CD4-positive, alpha-beta T cell treated with Interleukin-21 for 1 hour (primary cell): ENCODE data around the gene SEC24A.
"Not testable (repeated sequence)": the region's sequence is repeated elsewhere in the genome, so short reads cannot be mapped to it uniquely, and the experiment has no call there.

Experiments used
- DNase-seq: peaks from one replicate; pipeline ENCODE4 v3.0.0-alpha.2; 2020

SEC24A gene

GRCh38 chr5:134650660-134651059 lies 2.1 kb downstream of the SEC24A start:
- not testable (repeated sequence) for DNase-seq

GRCh38 chr5:134651531-134651930 lies 2.9 kb downstream of the SEC24A start:
- no peak for DNase-seq

- DNase-seq = no peak
These were observed 8.1 kb downstream of the SEC24A start for GRCh38 chr5:134656690-134657089.

GRCh38 chr5:134659456-134659855 lies 10.9 kb downstream of the SEC24A start:
- no peak for DNase-seq

GRCh38 chr5:134659922-134660321 lies 11.3 kb downstream of the SEC24A start:
- DNase-seq = no peak

- DNase-seq = no peak
These were observed 14.4 kb downstream of the SEC24A start for GRCh38 chr5:134662971-134663370.

GRCh38 chr5:134664448-134664847 lies 15.9 kb downstream of the SEC24A start:
- DNase-seq = no peak

- not testable (repeated sequence) for DNase-seq
These were observed 25.0 kb downstream of the SEC24A start for GRCh38 chr5:134673546-134673945.

- not testable (repeated sequence) for DNase-seq
These were observed 28.8 kb downstream of the SEC24A start for GRCh38 chr5:134677357-134677756.

- not testable (repeated sequence) for DNase-seq
These were observed 41.6 kb downstream of the SEC24A start for GRCh38 chr5:134690144-134690543.

- DNase-seq = no peak
These were observed 44.1 kb downstream of the SEC24A start for GRCh38 chr5:134692722-134693121.

GRCh38 chr5:134708301-134708700 lies 59.7 kb downstream of the SEC24A start:
- no peak for DNase-seq

- no peak for DNase-seq
These were observed 65.5 kb downstream of the SEC24A start for GRCh38 chr5:134714120-134714519.

GRCh38 chr5:134714541-134714940 lies 66.0 kb downstream of the SEC24A start:
- DNase-seq = no peak

GRCh38 chr5:134715466-134715865 lies 66.9 kb downstream of the SEC24A start:
- not testable (repeated sequence) for DNase-seq

- no peak for DNase-seq
These were observed 76.3 kb downstream of the SEC24A start for GRCh38 chr5:134724872-134725271.

- no peak for DNase-seq
These were observed 84.2 kb downstream of the SEC24A start for GRCh38 chr5:134732819-134733218.

GRCh38 chr5:134735243-134735642 lies 86.7 kb downstream of the SEC24A start:
- DNase-seq = no peak

GRCh38 chr5:134736173-134736812 lies 87.7 kb downstream of the SEC24A start:
- no peak for DNase-seq

GRCh38 chr5:134738133-134738962 lies 89.8 kb downstream of the SEC24A start, which contains the start of gene CAMLG:
CAMLG (plus strand) TSS chr5:134738548; CDS start chr5:134738621, 73 bp downstream.
- peak; percentile 98 for DNase-seq

GRCh38 chr5:134738963-134739661 lies 90.5 kb downstream of the SEC24A start:
- DNase-seq = peak; percentile 42

GRCh38 chr5:134741052-134741451 lies 92.5 kb downstream of the SEC24A start:
- no peak for DNase-seq

- DNase-seq = no peak
These were observed 93.5 kb downstream of the SEC24A start for GRCh38 chr5:134742134-134742533.

- no peak for DNase-seq
These were observed 100.8 kb downstream of the SEC24A start for GRCh38 chr5:134749415-134749814.
